ENCODE data around the gene PEPD.

DNA sequence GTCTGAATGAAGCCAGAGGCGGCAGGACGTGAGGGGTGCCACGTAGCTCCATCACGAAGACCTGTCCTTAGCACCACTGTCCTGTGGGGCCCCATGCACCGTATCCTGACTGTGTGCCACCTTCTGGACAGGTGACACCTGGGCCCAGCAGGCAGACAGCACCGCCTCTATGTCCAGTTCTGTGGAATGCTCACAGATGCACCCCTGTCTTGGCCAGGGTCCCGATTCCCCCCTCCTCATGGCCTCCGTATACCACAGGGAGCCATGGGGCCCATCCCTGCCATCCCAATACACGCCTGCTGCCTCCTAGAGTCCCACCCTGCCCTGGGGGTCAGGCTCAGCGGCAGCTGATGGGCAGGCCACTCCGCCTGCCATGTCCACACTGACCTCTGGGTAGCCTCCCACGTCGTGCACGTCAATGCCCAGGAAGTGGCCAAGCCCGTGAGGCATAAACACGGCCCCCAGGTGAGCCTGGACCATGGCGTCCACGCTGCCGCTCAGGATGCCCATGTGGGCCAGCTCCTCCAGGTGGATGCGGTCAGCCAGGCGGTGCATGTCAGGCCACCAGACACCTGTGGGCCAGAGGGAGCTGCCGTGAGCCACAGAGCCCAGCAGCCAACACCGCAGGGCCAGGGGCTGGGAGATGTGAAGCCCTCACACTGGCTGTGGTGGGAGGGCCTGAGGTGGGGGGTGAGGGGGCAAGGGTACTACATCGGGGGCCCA lies 130.5 kb downstream of the PEPD start:
- TF ChIP-seq, protein P1, sequence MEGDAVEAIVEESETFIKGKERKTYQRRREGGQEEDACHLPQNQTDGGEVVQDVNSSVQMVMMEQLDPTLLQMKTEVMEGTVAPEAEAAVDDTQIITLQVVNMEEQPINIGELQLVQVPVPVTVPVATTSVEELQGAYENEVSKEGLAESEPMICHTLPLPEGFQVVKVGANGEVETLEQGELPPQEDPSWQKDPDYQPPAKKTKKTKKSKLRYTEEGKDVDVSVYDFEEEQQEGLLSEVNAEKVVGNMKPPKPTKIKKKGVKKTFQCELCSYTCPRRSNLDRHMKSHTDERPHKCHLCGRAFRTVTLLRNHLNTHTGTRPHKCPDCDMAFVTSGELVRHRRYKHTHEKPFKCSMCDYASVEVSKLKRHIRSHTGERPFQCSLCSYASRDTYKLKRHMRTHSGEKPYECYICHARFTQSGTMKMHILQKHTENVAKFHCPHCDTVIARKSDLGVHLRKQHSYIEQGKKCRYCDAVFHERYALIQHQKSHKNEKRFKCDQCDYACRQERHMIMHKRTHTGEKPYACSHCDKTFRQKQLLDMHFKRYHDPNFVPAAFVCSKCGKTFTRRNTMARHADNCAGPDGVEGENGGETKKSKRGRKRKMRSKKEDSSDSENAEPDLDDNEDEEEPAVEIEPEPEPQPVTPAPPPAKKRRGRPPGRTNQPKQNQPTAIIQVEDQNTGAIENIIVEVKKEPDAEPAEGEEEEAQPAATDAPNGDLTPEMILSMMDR (IDR thresholded peaks at IDR 0.05), result no peak
- TF ChIP-seq, protein P2, sequence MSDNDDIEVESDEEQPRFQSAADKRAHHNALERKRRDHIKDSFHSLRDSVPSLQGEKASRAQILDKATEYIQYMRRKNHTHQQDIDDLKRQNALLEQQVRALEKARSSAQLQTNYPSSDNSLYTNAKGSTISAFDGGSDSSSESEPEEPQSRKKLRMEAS (CRISPR knock-in tag; IDR thresholded peaks at IDR 0.05), result no peak

All from WTC11 (cell line).